HFF-Myc (cell line): ENCODE measurements around the gene LSAMP.

Experiments used
- DNase-seq: peaks from one replicate; pipeline ENCODE4 v3.0.0-alpha.2; 2011; ENCODE audit warnings: low read depth; ENCODE audit errors: extremely low read depth
- H3K4me3 ChIP-seq: replicated peaks from 2 replicates; pipeline ENCODE4 v1.5.1; 2011; ENCODE audit warnings: low read depth, mild to moderate bottlenecking, control low read depth, low read length
- TF ChIP-seq, protein P1 (sequence below): IDR thresholded peaks from 2 replicates; pipeline ENCODE4 v1.5.1; 2012; ENCODE audit warnings: mild to moderate bottlenecking, low read depth, low read length, control low read depth; ENCODE audit errors: missing control alignments

Gene LSAMP

DNA sequence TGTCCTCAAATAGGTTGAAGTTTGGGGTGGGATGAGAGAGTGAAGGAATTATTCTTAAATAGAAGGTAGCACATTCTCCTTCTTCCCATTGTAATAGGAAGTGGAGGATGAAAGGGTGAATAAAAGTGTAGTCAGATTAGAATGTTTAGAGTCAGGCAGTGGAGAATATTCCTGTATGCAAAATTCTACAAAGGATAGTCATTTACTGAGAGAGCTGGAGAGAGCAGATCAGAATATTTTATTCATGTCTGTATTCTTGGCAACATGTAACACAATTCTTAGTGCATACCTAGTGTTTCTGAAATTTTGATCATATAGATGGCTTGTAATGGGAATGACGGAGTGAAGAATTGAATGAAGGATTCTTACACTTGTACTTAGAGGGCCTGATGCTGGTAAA is 139.1 kb downstream of the LSAMP start:
- no peak for DNase-seq
- no peak overlapping the region for H3K4me3 ChIP-seq
- TF ChIP-seq, protein P1, sequence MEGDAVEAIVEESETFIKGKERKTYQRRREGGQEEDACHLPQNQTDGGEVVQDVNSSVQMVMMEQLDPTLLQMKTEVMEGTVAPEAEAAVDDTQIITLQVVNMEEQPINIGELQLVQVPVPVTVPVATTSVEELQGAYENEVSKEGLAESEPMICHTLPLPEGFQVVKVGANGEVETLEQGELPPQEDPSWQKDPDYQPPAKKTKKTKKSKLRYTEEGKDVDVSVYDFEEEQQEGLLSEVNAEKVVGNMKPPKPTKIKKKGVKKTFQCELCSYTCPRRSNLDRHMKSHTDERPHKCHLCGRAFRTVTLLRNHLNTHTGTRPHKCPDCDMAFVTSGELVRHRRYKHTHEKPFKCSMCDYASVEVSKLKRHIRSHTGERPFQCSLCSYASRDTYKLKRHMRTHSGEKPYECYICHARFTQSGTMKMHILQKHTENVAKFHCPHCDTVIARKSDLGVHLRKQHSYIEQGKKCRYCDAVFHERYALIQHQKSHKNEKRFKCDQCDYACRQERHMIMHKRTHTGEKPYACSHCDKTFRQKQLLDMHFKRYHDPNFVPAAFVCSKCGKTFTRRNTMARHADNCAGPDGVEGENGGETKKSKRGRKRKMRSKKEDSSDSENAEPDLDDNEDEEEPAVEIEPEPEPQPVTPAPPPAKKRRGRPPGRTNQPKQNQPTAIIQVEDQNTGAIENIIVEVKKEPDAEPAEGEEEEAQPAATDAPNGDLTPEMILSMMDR = no peak

DNA sequence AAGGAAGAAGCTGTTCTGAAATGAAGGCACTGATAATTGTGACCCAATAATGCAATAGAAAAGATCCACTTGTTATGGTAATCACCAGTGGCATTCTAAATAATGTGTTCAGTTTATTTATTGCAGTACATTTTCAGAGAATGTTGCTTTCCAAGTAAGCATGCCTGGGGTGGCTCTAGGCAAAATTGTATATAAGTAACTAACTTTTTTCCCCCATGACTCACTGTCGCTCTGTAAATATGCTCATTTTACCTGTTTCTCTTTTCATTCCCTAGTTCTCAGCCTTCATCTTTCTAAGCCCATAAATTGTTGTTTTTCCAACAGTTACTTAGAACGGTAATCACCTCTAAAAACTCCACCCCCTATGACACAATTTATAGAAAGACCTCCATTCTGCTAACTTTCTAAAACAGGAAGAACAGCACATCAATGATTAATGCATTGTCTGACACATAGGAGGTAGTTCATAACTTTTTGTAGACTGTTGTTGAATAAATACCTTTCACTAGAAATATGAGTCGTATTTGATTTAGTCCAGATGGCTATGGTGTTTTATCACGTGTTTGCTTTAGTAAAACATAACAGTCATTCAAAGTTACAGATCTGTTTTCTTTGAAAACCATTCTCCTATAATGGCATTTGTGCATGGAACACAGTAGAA is 143.1 kb downstream of the LSAMP start:
- DNase-seq = peak; percentile 1
- no peak overlapping the region for H3K4me3 ChIP-seq
- TF ChIP-seq, protein P1 = no peak

DNA sequence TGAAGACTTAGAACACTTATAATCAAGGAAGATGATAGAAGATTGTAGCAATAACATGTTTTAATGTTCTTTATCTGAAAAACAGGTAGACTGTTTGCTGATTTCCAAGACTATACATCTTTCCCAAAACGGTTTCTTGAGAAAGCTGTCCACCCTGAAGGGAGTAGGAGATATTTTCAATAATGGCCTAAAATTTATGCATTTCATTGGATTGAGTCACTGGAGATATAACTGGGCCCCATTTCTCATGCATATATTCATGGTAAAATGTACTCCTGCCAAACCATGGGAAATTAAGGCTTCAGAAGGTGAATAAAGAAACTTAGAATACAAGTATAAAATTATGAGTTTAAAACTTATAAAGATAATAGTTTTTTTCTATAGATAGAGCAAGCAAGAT is 143.9 kb downstream of the LSAMP start:
- TF ChIP-seq, protein P1 = no peak
- no peak for DNase-seq
- H3K4me3 ChIP-seq = no peak overlapping the region

DNA sequence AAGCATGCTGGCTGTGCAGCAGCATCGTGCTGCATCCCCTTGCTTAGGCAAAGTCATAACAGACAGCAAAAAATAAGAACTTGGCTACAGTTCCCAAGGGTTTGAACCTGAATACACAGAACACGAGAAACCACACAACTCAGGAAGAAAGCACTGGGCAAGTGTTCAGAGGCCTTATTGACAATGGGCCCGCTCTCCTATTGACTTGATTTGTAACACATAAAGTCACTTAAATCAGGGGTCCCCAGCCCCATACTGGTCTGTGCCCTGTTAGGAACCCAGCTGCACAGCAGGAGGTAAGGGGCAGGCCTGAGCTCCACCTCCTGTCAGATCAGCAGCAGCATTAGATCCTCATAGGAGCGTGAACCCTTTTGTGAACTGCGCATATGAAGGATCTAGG is 145.1 kb downstream of the LSAMP start:
- TF ChIP-seq, protein P1 = no peak
- no peak overlapping the region for H3K4me3 ChIP-seq
- DNase-seq = no peak

DNA sequence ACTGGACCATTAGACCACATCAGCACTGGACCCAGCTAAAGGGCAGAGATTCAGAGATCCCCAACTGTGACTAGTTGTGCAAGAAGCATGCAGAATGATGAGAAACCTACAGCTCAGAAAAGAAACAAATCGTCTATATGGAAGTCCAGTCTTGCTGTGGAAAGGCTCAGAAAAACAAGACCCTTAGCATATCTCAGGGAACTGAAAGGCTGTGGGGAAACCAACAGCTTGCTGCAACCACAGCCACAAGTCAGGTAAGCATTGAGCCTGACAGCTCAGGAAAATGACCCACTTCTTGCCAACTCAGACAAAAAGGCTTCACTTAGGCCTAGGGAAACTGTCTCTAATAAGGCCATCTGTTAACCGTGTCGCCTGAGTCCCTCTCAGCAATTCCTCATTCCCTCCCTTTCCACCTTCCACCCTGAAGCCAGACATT is 145.6 kb downstream of the LSAMP start:
- TF ChIP-seq, protein P1 = no peak
- H3K4me3 ChIP-seq = no peak overlapping the region
- DNase-seq = no peak

DNA sequence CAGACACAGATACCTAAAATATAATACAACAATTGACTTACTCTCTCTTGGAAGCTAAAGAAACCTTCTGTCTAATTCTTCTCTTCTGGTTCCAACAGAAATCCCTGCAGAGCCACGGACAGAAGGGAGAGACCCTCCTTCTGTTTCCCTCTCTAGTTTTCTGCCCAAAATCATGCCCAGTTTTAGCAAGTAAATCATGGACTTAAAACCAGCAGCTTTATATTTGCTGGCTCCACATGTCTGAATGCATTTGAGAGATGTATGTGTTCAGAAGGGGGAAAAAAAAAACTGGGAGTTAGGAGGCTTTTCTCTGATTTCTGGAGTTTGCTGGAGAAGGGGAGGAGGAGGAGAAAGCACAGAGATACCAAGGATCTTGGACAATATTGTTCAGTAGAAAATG is 147.1 kb downstream of the LSAMP start:
- no peak overlapping the region for H3K4me3 ChIP-seq
- no peak for DNase-seq
- TF ChIP-seq, protein P1 = no peak

DNA sequence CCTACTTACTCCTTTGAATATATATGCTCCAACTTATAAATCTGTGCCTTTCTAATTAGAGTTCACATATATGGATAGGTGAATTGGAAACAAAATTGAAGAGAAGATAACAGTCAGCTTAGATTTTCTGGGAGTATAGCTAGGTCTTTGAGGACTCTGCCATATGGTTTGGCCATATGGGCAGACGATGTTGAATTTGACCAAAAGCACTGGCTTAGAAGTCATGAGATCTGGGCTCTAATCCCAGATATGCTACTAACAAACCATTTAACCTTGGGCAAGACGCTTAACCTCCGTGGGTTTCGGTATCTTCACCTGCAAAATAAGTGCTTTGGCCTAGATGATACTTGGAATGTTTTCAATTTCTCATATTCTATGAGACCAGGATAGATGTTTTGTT is 154.1 kb downstream of the LSAMP start:
- no peak for DNase-seq
- no peak overlapping the region for H3K4me3 ChIP-seq
- TF ChIP-seq, protein P1 = no peak
